H1 (cell line): ENCODE results near the gene ADARB2. TPM values are rescaled to one million over a fixed set of nuclear protein-coding genes. Genes with fewer than 3 reads are reported as not detected.

Experiments used
- CTCF ChIA-PET: fragments of 300-600 bp; sonication (Branson Sonifier 250); formaldehyde crosslinking; loops from one replicate; lab custom pipeline; 2021; ENCODE audit not compliant: partially characterized antibody; lab: Charles Lee
- POLR2A ChIA-PET: fragments of 300-600 bp; sonication (Branson Sonifier 250); formaldehyde crosslinking; loops from one replicate; lab custom pipeline; 2021; ENCODE audit warnings: inconsistent platforms; ENCODE audit not compliant: partially characterized antibody; lab: Charles Lee
- DNase-seq, 2 experiments: peaks; one replicate each; pipeline versions ENCODE4 v3.0.0 to v3.0.0-alpha.2; 2010 to 2022; ENCODE audit warnings: low spot score in 2 of 2, low read depth in 1 of 2, mixed read lengths in 1 of 2
- FAIRE-seq: peaks from 2 replicates; lab custom pipeline; 2011; peaks lifted over from hg19 to GRCh38; lab: Jason Lieb, UNC
- H2AFZ ChIP-seq: 2 replicates; pipeline ENCODE4 v1.8.1; 2012; ENCODE audit warnings: low read length, inconsistent platforms
- H2AK5ac ChIP-seq: 2 replicates; pipeline ENCODE4 v1.6.1; 2013; ENCODE audit warnings: low read depth, low read length
- H2BK120ac ChIP-seq: replicated peaks from 2 replicates; pipeline ENCODE3; 2013; ENCODE audit warnings: low read depth, low read length, inconsistent platforms
- H2BK12ac ChIP-seq: 2 replicates; pipeline ENCODE4 v1.6.1; 2013; ENCODE audit warnings: low read depth, low read length
- H2BK15ac ChIP-seq: 2 replicates; pipeline ENCODE4 v1.6.1; 2013; ENCODE audit warnings: low read length
- H2BK20ac ChIP-seq: 2 replicates; pipeline ENCODE4 v1.6.1; 2013; ENCODE audit warnings: low read length
- H2BK5ac ChIP-seq: 2 replicates; pipeline ENCODE4 v1.6.1; 2013; ENCODE audit warnings: low read depth, low read length
- H3K14ac ChIP-seq: 2 replicates; pipeline ENCODE4 v1.6.1; 2013; ENCODE audit warnings: inconsistent platforms; ENCODE audit not compliant: insufficient read length
- H3K18ac ChIP-seq: 2 replicates; pipeline ENCODE4 v1.6.1; 2013; ENCODE audit warnings: low read length; ENCODE audit errors: extremely low read depth
- H3K23ac ChIP-seq: 2 replicates; pipeline ENCODE4 v1.6.1; 2013; ENCODE audit warnings: inconsistent platforms; ENCODE audit not compliant: insufficient read length
- H3K23me2 ChIP-seq: 2 replicates; pipeline ENCODE4 v1.6.1; 2013; ENCODE audit warnings: low read depth, low read length
- H3K27ac ChIP-seq: 2 replicates; pipeline ENCODE4 v1.6.1; 2011; ENCODE audit warnings: low read depth, low read length, inconsistent platforms
- H3K27me3 ChIP-seq, 4 experiments: replicated peaks in 1 of 4; 1 replicate in 1 of 4; 2 replicates in 3 of 4; pipeline versions ENCODE4 v1.6.1 to v1.8.1; 2011 to 2013; ENCODE audit warnings: low read length in 3 of 4, mild to moderate bottlenecking in 3 of 4, inconsistent platforms in 2 of 4, mixed read lengths in 2 of 4, moderate library complexity in 1 of 4; ENCODE audit not compliant: control insufficient read depth in 3 of 4, insufficient read depth in 3 of 4; ENCODE audit errors: extremely low read depth in 1 of 4
- H3K36me3 ChIP-seq, 4 experiments: 2 replicates each; pipeline versions ENCODE4 v1.6.1 to v1.8.1; 2011 to 2013; ENCODE audit warnings: mild to moderate bottlenecking in 4 of 4, low read length in 3 of 4, moderate library complexity in 2 of 4, control low read depth in 1 of 4, inconsistent platforms in 1 of 4; ENCODE audit not compliant: insufficient read depth in 4 of 4, control insufficient read depth in 2 of 4
- H3K4ac ChIP-seq: replicated peaks from 2 replicates; pipeline ENCODE3; 2013; ENCODE audit warnings: low read length, low read depth, mixed read lengths, inconsistent platforms; ENCODE audit not compliant: insufficient read length
- H3K4me1 ChIP-seq, 4 experiments: replicated peaks in 1 of 4; 1 replicate in 1 of 4; 2 replicates in 3 of 4; pipeline versions ENCODE4 v1.6.1 to v1.8.1; 2011 to 2013; ENCODE audit warnings: low read length in 3 of 4, inconsistent platforms in 2 of 4, mixed read lengths in 1 of 4; ENCODE audit not compliant: insufficient read depth in 4 of 4, control insufficient read depth in 3 of 4
- H3K4me2 ChIP-seq, 2 experiments: 2 replicates each; pipeline versions ENCODE4 v1.6.1 to v1.8.1; 2011 to 2013; ENCODE audit warnings: low read depth in 2 of 2, low read length in 2 of 2, control low read depth in 1 of 2, inconsistent platforms in 1 of 2, mild to moderate bottlenecking in 1 of 2; ENCODE audit not compliant: insufficient read depth in 1 of 2
- H3K4me3 ChIP-seq, 4 experiments: fragments of 200-600, 300-600 bp in 1 of 4; sonication (generic), shearing (Covaris generic), sonication (Bioruptor Twin) in 1 of 4; 2 replicates each; pipeline versions ENCODE4 v1.5.1 to v1.8.1; 2011 to 2016; ENCODE audit warnings: low read length in 4 of 4, low read depth in 3 of 4, control low read depth in 2 of 4, inconsistent platforms in 2 of 4, mild to moderate bottlenecking in 2 of 4, mixed read lengths in 1 of 4, moderate library complexity in 1 of 4; ENCODE audit not compliant: insufficient read depth in 2 of 4; ENCODE audit errors: extremely low read depth in 1 of 4
- H3K56ac ChIP-seq: replicated peaks from 2 replicates; pipeline ENCODE3; 2013; ENCODE audit warnings: low read depth, mild to moderate bottlenecking, mixed read lengths, low read length, inconsistent platforms; ENCODE audit not compliant: insufficient read length
- H3K79me1 ChIP-seq: 2 replicates; pipeline ENCODE4 v1.6.1; 2013; ENCODE audit warnings: low read depth, low read length, control low read depth
- H3K79me2 ChIP-seq, 2 experiments: 2 replicates each; pipeline versions ENCODE4 v1.6.1 to v1.8.1; 2012 to 2013; ENCODE audit warnings: low read length in 2 of 2, mild to moderate bottlenecking in 2 of 2, inconsistent platforms in 1 of 2; ENCODE audit not compliant: insufficient read depth in 2 of 2, control insufficient read depth in 1 of 2
- H3K9ac ChIP-seq, 4 experiments: replicated peaks in 1 of 4; 1 replicate in 1 of 4; 2 replicates in 3 of 4; pipeline versions ENCODE4 v1.6.1 to v1.8.1; 2011 to 2013; ENCODE audit warnings: low read depth in 3 of 4, low read length in 3 of 4, control low read depth in 2 of 4, mild to moderate bottlenecking in 2 of 4, moderate library complexity in 2 of 4, inconsistent platforms in 1 of 4; ENCODE audit errors: extremely low read depth in 1 of 4
- H3K9me3 ChIP-seq, 2 experiments: 2 replicates each; pipeline versions ENCODE4 v1.6.1 to v1.8.1; 2012 to 2013; ENCODE audit warnings: mild to moderate bottlenecking in 2 of 2, moderate library complexity in 2 of 2, control low read depth in 1 of 2, inconsistent platforms in 1 of 2, low read depth in 1 of 2, low read length in 1 of 2, mixed read lengths in 1 of 2; ENCODE audit not compliant: insufficient read depth in 2 of 2
- H4K20me1 ChIP-seq, 2 experiments: replicated peaks in 1 of 2; 2 replicates each; pipeline versions ENCODE3 to v1.8.1; 2011 to 2013; ENCODE audit warnings: inconsistent platforms in 2 of 2, low read length in 2 of 2, mild to moderate bottlenecking in 1 of 2; ENCODE audit not compliant: insufficient read depth in 2 of 2, control insufficient read depth in 1 of 2
- H4K5ac ChIP-seq: 2 replicates; pipeline ENCODE4 v1.6.1; 2013; ENCODE audit warnings: low read length, low read depth, mixed read lengths, inconsistent platforms; ENCODE audit not compliant: insufficient read length
- H4K8ac ChIP-seq: 2 replicates; pipeline ENCODE4 v1.8.0; 2013; ENCODE audit warnings: mild to moderate bottlenecking, moderate library complexity, low read length, inconsistent platforms; ENCODE audit not compliant: insufficient read depth; ENCODE audit errors: extremely low read depth
- H4K91ac ChIP-seq: replicated peaks from 2 replicates; pipeline ENCODE3; 2013; ENCODE audit warnings: low read length, mixed read lengths, inconsistent platforms; ENCODE audit not compliant: insufficient read length
- POU5F1 ChIP-seq: IDR thresholded peaks from 2 replicates; pipeline ENCODE4 v1.6.1; 2011; ENCODE audit warnings: low read depth, mild to moderate bottlenecking, low read length, moderate library complexity
- TBP ChIP-seq: IDR thresholded peaks from 2 replicates; pipeline ENCODE4 v1.6.1; 2011; ENCODE audit warnings: low read depth, low read length, improper control_type of control experiment
- WGBS, 2 experiments: shearing (Covaris generic) in 1 of 2; methylation state at CpG; one replicate each; pipeline versions ENCODE4 v1.1.6 to v1.1.7; 2013 to 2015; ENCODE audit warnings: low lambda C conversion rate in 2 of 2, mixed read lengths in 2 of 2, inconsistent platforms in 1 of 2, low coverage in 1 of 2, missing lambda C conversion rate in 1 of 2; ENCODE audit not compliant: insufficient replicate concordance in 2 of 2, insufficient coverage in 1 of 2, insufficient read length in 1 of 2; ENCODE audit errors: extremely low coverage in 1 of 2, missing lambda C conversion rate in 1 of 2; 5-methylcytosine and 5-hydroxymethylcytosine counted together
- polyA plus RNA-seq, 7 experiments: library from polyadenylated mRNA; depleted of rRNA in 3 of 7; stranded (reverse) in 5 of 7; unstranded in 2 of 7; fragments of >200 nt in 5 of 7; fragments of 200-250 nt in 2 of 7; gene quantifications; 1 replicate in 5 of 7; 2 replicates in 1 of 7; 4 replicates in 1 of 7; pipeline versions ENCODE4 v1.2.1 to v1.2.3, GENCODE V29; 2011 to 2013; ENCODE audit warnings: missing spikeins in 2 of 7, mixed read lengths in 2 of 7
- total RNA-seq: library from RNA; stranded (reverse); fragmentation: NEBNext Ultra II Directional; extraction: Animal tissue kit (Norgen Biotek cat#: 25700); gene quantifications from 2 replicates; pipeline ENCODE4 v1.2.1, GENCODE V29; 2021
- TF ChIP-seq, protein P1 (sequence below): IDR thresholded peaks from 2 replicates; pipeline ENCODE4 v1.6.1; 2012; ENCODE audit warnings: inconsistent platforms

The ADARB2 gene
- total and polyA plus RNA-seq, 2 of the 8 experiments (the other 6 are each of a cell fraction or from before 2014, with no cell fraction given): 2.2 to 2.8 TPM

DNA sequence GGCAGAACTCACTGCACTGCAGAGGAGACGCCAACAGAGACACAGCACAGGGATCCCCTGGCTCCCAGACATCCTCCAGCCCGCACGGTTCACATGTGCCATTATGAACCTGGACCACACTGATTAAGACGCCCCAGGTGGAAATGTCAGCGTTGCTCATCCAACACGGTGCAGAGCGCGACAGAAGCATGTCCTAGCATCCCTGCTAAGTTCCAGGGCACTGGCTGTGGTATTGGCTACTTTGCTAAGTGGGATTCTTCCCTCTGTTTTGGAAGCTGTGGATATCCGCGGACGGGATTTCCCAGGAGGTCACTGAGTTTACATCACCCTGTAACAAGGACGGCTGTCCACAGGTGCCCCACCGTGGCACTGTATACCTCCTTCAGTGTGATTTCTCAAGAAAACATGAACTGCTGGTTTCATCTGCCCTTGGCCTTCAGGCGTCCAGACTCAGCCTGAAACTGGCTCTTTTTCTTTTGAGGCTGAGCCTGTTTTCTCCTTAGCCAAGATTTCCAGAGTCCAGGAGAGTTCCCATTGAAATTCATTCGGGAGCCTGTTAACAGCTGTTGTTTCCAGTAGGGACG lies 357.1 kb downstream of the ADARB2 start:
- H3K18ac ChIP-seq: peak overlapping the region; percentile 56; the same call in 1 of the 2 replicates
- WGBS, 2 experiments: 61% methylated on average over 16 of the region's 16 CpGs; no CpG with 5 or more reads in 1 of the 2 experiments
- FAIRE-seq: no peak

More for the DNA sequence above, 357.1 kb downstream of the ADARB2 start:
- peak in 1 of 2 experiments; percentile 55 for DNase-seq
- Histone ChIP-seq H3K79me2 (no peaks in the 10 kb centered on the region), H4K5ac (no peak overlapping the region), H3K56ac (no peak overlapping the region), H4K20me1 (peaks cover 0 to 4% of the 10 kb centered on the region in 2 experiments), H2AK5ac (no peak overlapping the region), H2BK15ac (peak overlapping the region; percentile 96; the same call in 1 of the 2 replicates), H3K4me1 (peaks cover 5 to 11% (median 8%) of the 10 kb centered on the region in 4 experiments), H2AFZ (peak overlapping the region; percentile 70; the same call in 1 of the 2 replicates), H2BK12ac (peak overlapping the region; percentile 82; the same call in 1 of the 2 replicates), H3K4ac (peak overlapping the region; percentile 45), H2BK5ac (peak overlapping the region; percentile 31; the same call in 1 of the 2 replicates), H3K4me2 (peak overlapping the region; percentile 15 to 32; a peak in 3 of 4 replicates), H3K36me3 (no peaks in the 10 kb centered on the region; a peak in 1 of 8 replicates), H2BK120ac (no peak overlapping the region), H3K23me2 (0 out of 2 replicates have a peak, but pooled peaks cover 4% of the 10 kb centered on the region), H4K91ac (no peak overlapping the region), H3K9me3 (no peaks in the 10 kb centered on the region), H3K79me1 (no peaks in the 10 kb centered on the region), H3K27me3 (no peaks in the 10 kb centered on the region; a peak in 2 of 7 replicates), H3K14ac (no peak overlapping the region), H3K4me3 (no peak overlapping the region), H3K9ac (no peak overlapping the region), H3K27ac (no peak overlapping the region), H3K23ac (no peak overlapping the region), H4K8ac (no peak overlapping the region), H2BK20ac (peak overlapping the region; percentile 92; the same call in 1 of the 2 replicates)
- TF ChIP-seq, protein P1, sequence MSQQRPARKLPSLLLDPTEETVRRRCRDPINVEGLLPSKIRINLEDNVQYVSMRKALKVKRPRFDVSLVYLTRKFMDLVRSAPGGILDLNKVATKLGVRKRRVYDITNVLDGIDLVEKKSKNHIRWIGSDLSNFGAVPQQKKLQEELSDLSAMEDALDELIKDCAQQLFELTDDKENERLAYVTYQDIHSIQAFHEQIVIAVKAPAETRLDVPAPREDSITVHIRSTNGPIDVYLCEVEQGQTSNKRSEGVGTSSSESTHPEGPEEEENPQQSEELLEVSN: no peak
- TF ChIP-seq POU5F1: no peak
- TF ChIP-seq TBP: no peak
- POLR2A ChIA-PET: interaction anchor here (0.6 to 0.9 kb wide), 3 partner anchors 11 to 103 kb away, joined by 3 read pairs; no protein-coding TSS in a partner anchor
- CTCF ChIA-PET: interaction anchor here (0.7 to 2.6 kb wide), 17 partner anchors 8 to 476 kb away, joined by 3 to 11 read pairs (median 3); no protein-coding TSS in a partner anchor
